HG02840 (cell line): ENCODE measurements around the gene ZNF544.
A peak's percentile ranks its signal among the peaks of the same experiment; 100 is the strongest.
"Not testable (repeated sequence)": the region's sequence is repeated elsewhere in the genome, so short reads cannot be mapped to it uniquely, and the experiment has no call there.

ENCODE experiments used
- ATAC-seq: cut with Tn5 transposase; IDR thresholded peaks from one replicate; pipeline ENCODE4 v1.9.1; 2021; ENCODE audit warnings: mild to moderate bottlenecking, moderate library complexity, moderate number of reproducible peaks; ENCODE audit not compliant: unreplicated experiment, low FRiP score

The ZNF544 gene

GRCh38 chr19:58248886-58249285 is 20.2 kb downstream of the ZNF544 start:
- ATAC-seq: no peak

GRCh38 chr19:58252102-58252685 is 23.5 kb downstream of the ZNF544 start:
- no peak for ATAC-seq

- not testable (repeated sequence) for ATAC-seq
Measured at GRCh38 chr19:58258259-58258658, 29.5 kb downstream of the ZNF544 start.

GRCh38 chr19:58261600-58261967 is 32.9 kb downstream of the ZNF544 start:
- ATAC-seq: no peak

- ATAC-seq: no peak
Measured at GRCh38 chr19:58261968-58262921, 33.5 kb downstream of the ZNF544 start.

GRCh38 chr19:58262922-58263296 is 34.2 kb downstream of the ZNF544 start:
- ATAC-seq: no peak

- ATAC-seq: no peak
Measured at GRCh38 chr19:58265100-58265499, 36.4 kb downstream of the ZNF544 start.

- ATAC-seq: no peak
Measured at GRCh38 chr19:58268344-58268743, 39.6 kb downstream of the ZNF544 start.

GRCh38 chr19:58274771-58275201 is 46.1 kb downstream of the ZNF544 start:
- no peak for ATAC-seq

- no peak for ATAC-seq
Measured at GRCh38 chr19:58275564-58275963, 46.9 kb downstream of the ZNF544 start.

- ATAC-seq: no peak
Measured at GRCh38 chr19:58277197-58277596, 48.5 kb downstream of the ZNF544 start.

- ATAC-seq: peak; percentile 20
Measured at GRCh38 chr19:58277748-58278540, 49.2 kb downstream of the ZNF544 start.

- ATAC-seq: peak; percentile 94
Measured at GRCh38 chr19:58278541-58279041, 49.9 kb downstream of the ZNF544 start, which contains the start of gene ZNF8. TSS of gene ZNF8 (plus strand) at chr19:58278955. CDS start at chr19:58279082, 127 bp downstream.

- ATAC-seq: peak; percentile 29
Measured at GRCh38 chr19:58279042-58279924, 50.6 kb downstream of the ZNF544 start.

GRCh38 chr19:58279925-58280316 is 51.2 kb downstream of the ZNF544 start:
- no peak for ATAC-seq

- ATAC-seq: no peak
Measured at GRCh38 chr19:58284199-58284598, 55.5 kb downstream of the ZNF544 start.

GRCh38 chr19:58291943-58292342 is 63.2 kb downstream of the ZNF544 start:
- ATAC-seq: no peak

GRCh38 chr19:58294743-58295374 is 66.1 kb downstream of the ZNF544 start:
- no peak for ATAC-seq

- ATAC-seq: no peak
Measured at GRCh38 chr19:58296104-58296503, 67.4 kb downstream of the ZNF544 start.
